HT1080 (cell line): Measurements from ENCODE around the gene FOXJ2. TPM values are rescaled to one million over a fixed set of nuclear protein-coding genes. Genes with fewer than 3 reads are reported as not detected.
A peak's percentile ranks its signal among the peaks of the same experiment; 100 is the strongest.
"Not testable (repeated sequence)": the region's sequence is repeated elsewhere in the genome, so short reads cannot be mapped to it uniquely, and the experiment has no call there.

Source experiments
- DNase-seq: peaks from one replicate; pipeline ENCODE4 v3.0.0-alpha.2; 2015; ENCODE audit warnings: low read depth
- polyA plus RNA-seq, 2 experiments: library from polyadenylated mRNA; depleted of rRNA; stranded (reverse); fragments of >200 nt; gene quantifications; 2 replicates each; pipeline ENCODE4 v1.2.3, GENCODE V29; 2015
- total RNA-seq: library from RNA; depleted of rRNA; stranded (reverse); fragments of >200 nt; shearing (Covaris generic); gene quantifications from 2 replicates; pipeline ENCODE4 v1.2.3, GENCODE V29; 2014; rRNA removed

The FOXJ2 gene
- 5.8 and 7.4 TPM in 2 replicates for total RNA-seq
- polyA plus RNA-seq (2015; cell fraction: cytosol; rRNA removed), result 7.5 and 8.9 TPM in 2 replicates
- 13.5 and 15.4 TPM in 2 replicates for polyA plus RNA-seq (2015; cell fraction: nucleus; rRNA removed)

- peak; percentile 36 for DNase-seq
Measured at GRCh38 chr12:8032242-8033152, at the start of gene FOXJ2. Gene FOXJ2 (plus strand): TSS chr12:8032716. CDS start chr12:8039833, 7,117 bp downstream.

- DNase-seq, result not testable (repeated sequence)
Measured at GRCh38 chr12:7983019-7983418, 49.5 kb upstream of the FOXJ2 start.

DNA sequence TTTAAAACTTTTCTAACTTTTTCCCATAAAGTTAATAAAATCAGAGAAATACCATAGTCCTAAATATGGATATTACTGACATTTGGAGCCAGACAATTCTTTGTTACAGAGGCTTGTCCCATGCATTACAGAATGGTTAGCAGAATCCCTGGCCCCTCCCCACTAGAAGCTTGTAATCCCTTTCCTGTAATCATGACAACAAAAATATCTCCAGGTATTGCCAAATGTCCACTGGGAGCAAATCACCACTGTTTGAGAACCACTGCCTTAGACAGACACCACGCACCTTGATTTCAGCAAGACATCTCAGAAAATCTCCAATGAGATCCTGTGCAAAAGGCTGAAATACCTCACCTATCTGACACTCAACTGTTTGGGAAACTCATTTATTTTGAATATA is 49.1 kb upstream of the FOXJ2 start:
- DNase-seq, result not testable (repeated sequence)

- no peak for DNase-seq
Measured at GRCh38 chr12:7984900-7985299, 47.6 kb upstream of the FOXJ2 start.

- DNase-seq, result no peak
Measured at GRCh38 chr12:7985802-7986418, 46.6 kb upstream of the FOXJ2 start.

- DNase-seq, result no peak
Measured at GRCh38 chr12:7989827-7990491, 42.6 kb upstream of the FOXJ2 start.

GRCh38 chr12:7991535-7991934 is 41.0 kb upstream of the FOXJ2 start:
- DNase-seq, result no peak

- DNase-seq, result peak; percentile 82
Measured at GRCh38 chr12:7994731-7995205, 37.7 kb upstream of the FOXJ2 start.

DNA sequence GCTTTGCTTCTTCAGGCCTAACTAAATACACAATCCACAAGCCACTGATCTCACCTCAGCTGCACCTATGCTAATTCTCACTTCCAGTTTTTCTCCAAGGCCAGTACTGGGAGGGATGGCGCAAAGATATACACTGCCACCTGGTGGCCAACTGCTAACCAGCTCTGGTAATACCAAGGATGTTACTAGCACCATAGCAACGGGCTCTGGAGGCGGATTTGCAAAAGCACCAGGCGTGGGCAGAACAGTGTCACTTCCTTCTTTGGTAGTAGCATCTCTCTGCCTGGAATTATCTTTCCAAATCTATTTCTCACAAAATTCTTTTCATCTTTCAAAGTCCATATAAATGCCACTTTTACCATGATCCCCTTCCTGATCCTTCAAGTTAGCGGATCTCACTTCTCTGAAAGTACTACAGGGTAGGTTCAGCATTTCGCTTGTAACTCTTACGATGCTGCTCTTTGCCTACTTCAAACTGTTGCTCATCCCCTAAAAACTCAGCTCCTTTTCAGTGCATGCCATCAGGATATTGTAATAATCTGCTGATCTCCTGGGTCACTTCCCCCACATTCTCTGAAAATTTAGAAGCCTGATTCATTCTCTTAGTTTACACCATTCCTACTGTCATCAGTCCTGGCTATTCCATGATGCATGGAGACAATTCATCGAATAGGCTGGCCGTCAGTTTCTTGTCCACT is 37.1 kb upstream of the FOXJ2 start:
- peak; percentile 90 for DNase-seq

- peak; percentile 36 for DNase-seq
Measured at GRCh38 chr12:8000827-8001226, 31.7 kb upstream of the FOXJ2 start.

- peak; percentile 23 for DNase-seq
Measured at GRCh38 chr12:8001496-8001895, 31.0 kb upstream of the FOXJ2 start.

- not testable (repeated sequence) for DNase-seq
Measured at GRCh38 chr12:8004897-8005296, 27.6 kb upstream of the FOXJ2 start.

DNA sequence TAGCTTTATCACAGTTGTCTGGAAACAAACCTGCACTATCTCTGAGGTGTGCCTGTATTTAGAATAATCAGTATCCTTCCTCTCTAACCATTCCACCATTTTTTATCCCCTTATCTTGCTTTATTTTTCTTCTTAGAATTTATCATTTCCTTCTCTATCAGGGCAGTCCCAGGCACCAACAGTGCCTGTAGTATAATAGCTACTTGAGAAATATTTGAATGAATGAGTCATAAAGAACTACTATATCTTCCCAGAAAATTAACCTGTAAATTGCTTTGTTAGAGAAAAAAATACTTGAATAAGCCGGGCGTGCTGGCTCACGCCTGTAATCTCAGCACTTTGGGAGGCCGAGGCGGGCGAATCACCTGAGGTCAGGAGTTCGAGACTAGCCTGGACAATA is 21.2 kb upstream of the FOXJ2 start:
- peak; percentile 65 for DNase-seq

DNA sequence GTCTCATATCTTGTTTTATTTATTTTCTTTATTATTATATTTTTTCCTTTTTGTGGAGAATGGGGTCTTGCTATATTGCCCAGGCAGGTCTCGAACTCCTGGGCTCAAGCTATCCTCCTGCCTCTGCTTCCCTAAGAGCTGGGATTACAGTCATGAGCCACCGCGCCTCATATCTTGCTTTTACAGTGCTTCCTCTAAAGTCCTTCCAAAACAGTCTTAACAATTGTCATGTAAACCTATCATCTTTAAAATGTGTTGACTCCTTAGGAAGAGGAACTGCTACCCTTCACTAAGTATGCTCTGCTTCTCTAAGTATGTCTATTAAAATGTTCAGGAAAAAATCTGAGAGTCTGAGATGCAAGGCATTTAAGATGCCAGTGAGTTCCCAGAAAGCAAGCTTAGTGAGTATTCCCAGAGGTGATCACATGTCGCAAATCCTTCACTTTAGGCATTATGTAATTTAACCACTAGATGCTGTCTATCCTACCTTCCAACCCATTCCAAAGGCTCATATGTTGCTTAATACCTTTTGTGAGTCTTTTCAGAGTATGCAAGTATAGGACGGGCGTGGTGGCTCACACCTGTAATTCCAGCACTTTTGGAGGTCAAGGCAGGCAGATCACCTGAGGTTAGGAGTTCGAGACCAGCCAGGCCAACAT is 19.7 kb upstream of the FOXJ2 start:
- DNase-seq, result no peak

DNA sequence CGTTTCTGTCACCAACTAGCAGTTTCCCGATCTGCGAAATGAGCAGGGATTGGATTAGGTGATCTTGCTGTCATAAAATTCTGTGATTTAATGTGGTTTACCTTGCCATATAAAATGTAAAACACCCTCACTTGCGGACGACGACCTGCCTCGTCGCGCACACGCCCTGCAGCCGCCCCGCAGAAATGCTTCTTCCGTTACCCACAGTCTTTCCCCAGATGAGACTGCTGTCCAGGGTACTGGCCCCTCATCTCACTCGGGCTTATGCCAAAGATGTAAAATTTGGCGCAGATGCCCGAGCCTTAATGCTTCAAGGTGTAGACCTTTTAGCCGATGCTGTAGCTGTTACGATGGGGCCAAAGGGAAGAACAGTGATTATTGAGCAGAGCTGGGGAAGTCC is 17.7 kb upstream of the FOXJ2 start:
- DNase-seq, result no peak

GRCh38 chr12:8018213-8018612 is 14.3 kb upstream of the FOXJ2 start:
- DNase-seq, result not testable (repeated sequence)

GRCh38 chr12:8018666-8019581 is 13.6 kb upstream of the FOXJ2 start:
- peak; percentile 60 for DNase-seq

DNA sequence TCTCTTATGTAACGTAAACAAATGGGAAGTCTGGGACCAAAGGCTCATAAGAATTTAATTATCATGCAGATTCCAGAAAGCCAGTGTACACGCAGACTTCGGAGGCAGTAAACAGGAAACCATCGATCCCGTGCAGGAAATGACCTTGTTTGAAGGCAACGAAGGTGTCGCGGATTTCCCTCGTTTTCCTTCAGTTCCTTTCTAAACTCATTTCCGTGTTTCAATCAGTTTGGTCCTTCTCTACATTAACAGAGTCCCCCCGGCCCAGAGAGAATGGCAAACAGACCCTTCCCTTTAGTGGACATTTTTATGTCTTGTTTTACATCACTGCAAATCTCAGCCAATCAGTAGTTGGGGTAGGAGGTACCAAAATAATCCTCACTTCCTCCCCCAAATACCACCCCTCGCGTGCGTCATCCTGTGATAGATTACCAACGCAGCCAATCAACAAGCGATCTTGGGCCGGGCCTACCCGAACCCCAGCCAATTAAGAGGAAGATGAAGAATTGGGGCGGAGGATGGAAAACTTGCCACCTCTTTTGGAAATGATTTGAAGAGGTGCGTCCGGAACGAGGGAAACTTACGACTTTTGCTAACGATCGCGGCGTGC is 6.1 kb upstream of the FOXJ2 start:
- peak; percentile 98 for DNase-seq

GRCh38 chr12:8027856-8028255 is 4.7 kb upstream of the FOXJ2 start:
- DNase-seq, result no peak
